Epidermal melanocyte (primary cell): Measurements from ENCODE around the gene MESD.

ENCODE experiments used
- DNase-seq: peaks from one replicate; pipeline ENCODE4 v3.0.0; 2011; ENCODE audit warnings: low spot score; ENCODE audit not compliant: insufficient read length

MESD gene

GRCh38 chr15:80940331-80940730, 49.3 kb downstream of the MESD start:
- DNase-seq, result no peak

- DNase-seq, result no peak
Observed at GRCh38 chr15:80939216-80939615, 50.4 kb downstream of the MESD start.

- DNase-seq, result no peak
Observed at GRCh38 chr15:80937718-80938117, 51.9 kb downstream of the MESD start.

- DNase-seq, result no peak
Observed at GRCh38 chr15:80936288-80937078, 53.1 kb downstream of the MESD start.

GRCh38 chr15:80934761-80935221, 54.8 kb downstream of the MESD start:
- DNase-seq, result no peak

- DNase-seq, result no peak
Observed at GRCh38 chr15:80932989-80933388, 56.6 kb downstream of the MESD start.

GRCh38 chr15:80932513-80932815, 57.2 kb downstream of the MESD start:
- no peak for DNase-seq

- DNase-seq, result no peak
Observed at GRCh38 chr15:80931721-80932512, 57.7 kb downstream of the MESD start.

- DNase-seq, result no peak
Observed at GRCh38 chr15:80931191-80931590, 58.4 kb downstream of the MESD start.

- DNase-seq, result no peak
Observed at GRCh38 chr15:80929689-80930088, 59.9 kb downstream of the MESD start.

- DNase-seq, result no peak
Observed at GRCh38 chr15:80929225-80929624, 60.4 kb downstream of the MESD start.

GRCh38 chr15:80926126-80926525, 63.5 kb downstream of the MESD start:
- no peak for DNase-seq

- DNase-seq, result no peak
Observed at GRCh38 chr15:80925597-80926059, 64.0 kb downstream of the MESD start.

GRCh38 chr15:80924278-80924677, 65.3 kb downstream of the MESD start:
- DNase-seq, result no peak

GRCh38 chr15:80923668-80924067, 66.0 kb downstream of the MESD start:
- DNase-seq, result no peak

GRCh38 chr15:80921736-80922410, 67.7 kb downstream of the MESD start:
- DNase-seq, result no peak

- no peak for DNase-seq
Observed at GRCh38 chr15:80920271-80920699, 69.3 kb downstream of the MESD start.

GRCh38 chr15:80918196-80918783, 71.3 kb downstream of the MESD start:
- no peak for DNase-seq

GRCh38 chr15:80916056-80916455, 73.6 kb downstream of the MESD start:
- DNase-seq, result no peak

- DNase-seq, result no peak
Observed at GRCh38 chr15:80915472-80915871, 74.1 kb downstream of the MESD start.

GRCh38 chr15:80913541-80913940, 76.1 kb downstream of the MESD start:
- no peak for DNase-seq

GRCh38 chr15:80912673-80913072, 76.9 kb downstream of the MESD start:
- DNase-seq, result no peak
